Body of pancreas (tissue), 4 donors: ENCODE results near the gene SPTSSA. TPM values are rescaled to one million over a fixed set of nuclear protein-coding genes. Genes with fewer than 3 reads are reported as not detected.
"Not testable (repeated sequence)": the region's sequence is repeated elsewhere in the genome, so short reads cannot be mapped to it uniquely, and the experiment has no call there.

Experiments used
- ATAC-seq: fragments of 150-250 bp; one replicate; pipeline ENCODE4 v1.9.1; 2016
- DNase-seq, 4 donors: peaks; one replicate each; pipeline ENCODE4 v3.0.0-alpha.2; 2019
- H3K27ac ChIP-seq, 4 donors: fragments of 200-600 bp; sonication (generic); 1 replicate in 3 of 4; 2 replicates in 1 of 4; pipeline versions ENCODE4 v1.5.1 to v1.6.1; 2016 to 2019; ENCODE audit warnings: mild to moderate bottlenecking in 1 of 4, mixed read lengths in 1 of 4, moderate library complexity in 1 of 4
- H3K27me3 ChIP-seq, 2 donors: fragments of 200-600 bp; sonication (generic); one replicate each; pipeline ENCODE4 v1.6.0; 2016; ENCODE audit warnings: mild to moderate bottlenecking in 1 of 2
- H3K36me3 ChIP-seq, 2 donors: fragments of 200-600 bp; sonication (generic); replicated peaks in 1 of 2; 2 replicates each; pipeline ENCODE4 v1.5.1; 2016; ENCODE audit warnings: low read depth in 2 of 2; ENCODE audit not compliant: insufficient read depth in 1 of 2
- H3K4me1 ChIP-seq: fragments of 200-600 bp; sonication (generic); one replicate; pipeline ENCODE4 v1.6.0; 2016
- H3K4me3 ChIP-seq, 2 donors: fragments of 200-600 bp; sonication (generic); 1 replicate in 1 of 2; 2 replicates in 1 of 2; pipeline ENCODE4 v1.5.1; 2016 to 2019
- H3K9me3 ChIP-seq, 3 donors: fragments of 200-600 bp; sonication (generic); 1 replicate in 2 of 3; 2 replicates in 1 of 3; pipeline ENCODE4 v1.5.1; 2016
- POLR2A ChIP-seq, 3 donors: fragments of 450-650 bp; IDR thresholded peaks; one replicate each; pipeline ENCODE4 v1.6.1; 2016; ENCODE audit warnings: antibody characterized with exemption in 3 of 3, mild to moderate bottlenecking in 2 of 3
- WGBS, 2 donors: methylation state at CpG; one replicate each; pipeline ENCODE4 v1.1.5; 2017; 5-methylcytosine and 5-hydroxymethylcytosine counted together
- intact Hi-C: fragments of 100-400 bp; cut with DNase I; formaldehyde crosslinking; loops from one replicate; pipeline ENCODE4 v1.15.1; 2023
- total RNA-seq, 2 donors: library from RNA; depleted of rRNA; stranded (reverse); fragments of >200 nt; gene quantifications; one replicate each; pipeline ENCODE4 v1.1.0, GENCODE V29; 2016
- TF ChIP-seq, protein P1 (sequence below), 7 experiments: fragments of 450-650 bp in 4 of 7; fragments of 200-600 bp in 3 of 7; sonication (generic) in 3 of 7; IDR thresholded peaks; one replicate each; pipeline ENCODE4 v1.5.1; 2016 to 2019; ENCODE audit warnings: antibody characterized with exemption in 7 of 7

SPTSSA gene
- total RNA-seq, 2 donors from 2014 or later = 10.5 to 14.5 TPM

GRCh38 chr14:34398024-34398423 is 64.0 kb downstream of the SPTSSA start:
- 59 to 67% methylated on average over 3 of the region's 3 CpGs for WGBS, 2 donors
- ATAC-seq = no peak
- H3K27me3 ChIP-seq = no peaks in the 10 kb centered on the region
- no peak overlapping the region for H3K27ac ChIP-seq
- no peaks in the 10 kb centered on the region for H3K9me3 ChIP-seq
- intact Hi-C loops = no loop called here
- H3K4me1 ChIP-seq = no peaks in the 10 kb centered on the region
- H3K4me3 ChIP-seq = no peak overlapping the region
- DNase-seq = no peak
- TF ChIP-seq, protein P1, sequence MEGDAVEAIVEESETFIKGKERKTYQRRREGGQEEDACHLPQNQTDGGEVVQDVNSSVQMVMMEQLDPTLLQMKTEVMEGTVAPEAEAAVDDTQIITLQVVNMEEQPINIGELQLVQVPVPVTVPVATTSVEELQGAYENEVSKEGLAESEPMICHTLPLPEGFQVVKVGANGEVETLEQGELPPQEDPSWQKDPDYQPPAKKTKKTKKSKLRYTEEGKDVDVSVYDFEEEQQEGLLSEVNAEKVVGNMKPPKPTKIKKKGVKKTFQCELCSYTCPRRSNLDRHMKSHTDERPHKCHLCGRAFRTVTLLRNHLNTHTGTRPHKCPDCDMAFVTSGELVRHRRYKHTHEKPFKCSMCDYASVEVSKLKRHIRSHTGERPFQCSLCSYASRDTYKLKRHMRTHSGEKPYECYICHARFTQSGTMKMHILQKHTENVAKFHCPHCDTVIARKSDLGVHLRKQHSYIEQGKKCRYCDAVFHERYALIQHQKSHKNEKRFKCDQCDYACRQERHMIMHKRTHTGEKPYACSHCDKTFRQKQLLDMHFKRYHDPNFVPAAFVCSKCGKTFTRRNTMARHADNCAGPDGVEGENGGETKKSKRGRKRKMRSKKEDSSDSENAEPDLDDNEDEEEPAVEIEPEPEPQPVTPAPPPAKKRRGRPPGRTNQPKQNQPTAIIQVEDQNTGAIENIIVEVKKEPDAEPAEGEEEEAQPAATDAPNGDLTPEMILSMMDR (IDR thresholded peaks at IDR 0.05) = no peak
- TF ChIP-seq POLR2A (IDR thresholded peaks at IDR 0.05) = no peak
- H3K36me3 ChIP-seq = no peaks in the 10 kb centered on the region

- TF ChIP-seq, protein P1 (IDR thresholded peaks at IDR 0.05) = no peak
- no peak for TF ChIP-seq POLR2A (IDR thresholded peaks at IDR 0.05)
- Histone ChIP-seq H3K4me3 (no peak overlapping the region), H3K9me3 (no peaks in the 10 kb centered on the region), H3K27ac (no peak overlapping the region), H3K36me3 (no peaks in the 10 kb centered on the region), H3K27me3 (no peaks in the 10 kb centered on the region), H3K4me1 (no peaks in the 10 kb centered on the region)
- 59 to 60% methylated on average over 4 of the region's 4 CpGs for WGBS, 2 donors
- no peak for ATAC-seq
- no peak for DNase-seq
- intact Hi-C loops = no loop called here
Measured at GRCh38 chr14:34387974-34388516, 74.0 kb downstream of the SPTSSA start.

GRCh38 chr14:34386865-34387485 is 75.1 kb downstream of the SPTSSA start:
- WGBS, 2 donors = 74 to 85% methylated on average over 5 of the region's 5 CpGs
- Histone ChIP-seq H3K4me3 (no peak overlapping the region), H3K36me3 (no peaks in the 10 kb centered on the region), H3K27me3 (no peaks in the 10 kb centered on the region), H3K9me3 (no peaks in the 10 kb centered on the region), H3K27ac (no peak overlapping the region), H3K4me1 (no peaks in the 10 kb centered on the region)
- TF ChIP-seq, protein P1 (IDR thresholded peaks at IDR 0.05) = no peak
- no peak for DNase-seq
- no peak for ATAC-seq
- intact Hi-C loops = no loop called here

GRCh38 chr14:34385881-34386280 is 76.2 kb downstream of the SPTSSA start:
- H3K27ac ChIP-seq, H3K4me3 ChIP-seq, ATAC-seq, intact Hi-C loops, H3K27me3 ChIP-seq, DNase-seq, H3K9me3 ChIP-seq, H3K4me1 ChIP-seq, H3K36me3 ChIP-seq: not testable (repeated sequence)

- Histone ChIP-seq H3K27me3 (no peaks in the 10 kb centered on the region), H3K36me3 (no peaks in the 10 kb centered on the region), H3K27ac (no peak overlapping the region), H3K4me1 (peaks cover 20% of the 10 kb centered on the region), H3K4me3 (no peak overlapping the region), H3K9me3 (no peaks in the 10 kb centered on the region)
- no peak for TF ChIP-seq POLR2A (IDR thresholded peaks at IDR 0.05)
- TF ChIP-seq, protein P1 (IDR thresholded peaks at IDR 0.05) = no peak
- DNase-seq (no peak), ATAC-seq (no peak)
- intact Hi-C loops = no loop called here
- WGBS, 2 donors = 83 to 85% methylated on average over 2 of the region's 2 CpGs
Measured at GRCh38 chr14:34383839-34384238, 78.2 kb downstream of the SPTSSA start.

Other genes with a start within 250 kb of the SPTSSA start
- gene EAPP, start 77.5 kb upstream of the SPTSSA start, total RNA-seq = 10 to 100 TPM; 11.9 to 27.8 TPM
- gene SNX6, start 167.9 kb upstream of the SPTSSA start, total RNA-seq = 10 to 100 TPM; 28.8 to 41.2 TPM